ENCODE results near the gene TSNAXIP1.
A peak's percentile ranks its signal among the peaks of the same experiment; 100 is the strongest.

Gene TSNAXIP1

DNA sequence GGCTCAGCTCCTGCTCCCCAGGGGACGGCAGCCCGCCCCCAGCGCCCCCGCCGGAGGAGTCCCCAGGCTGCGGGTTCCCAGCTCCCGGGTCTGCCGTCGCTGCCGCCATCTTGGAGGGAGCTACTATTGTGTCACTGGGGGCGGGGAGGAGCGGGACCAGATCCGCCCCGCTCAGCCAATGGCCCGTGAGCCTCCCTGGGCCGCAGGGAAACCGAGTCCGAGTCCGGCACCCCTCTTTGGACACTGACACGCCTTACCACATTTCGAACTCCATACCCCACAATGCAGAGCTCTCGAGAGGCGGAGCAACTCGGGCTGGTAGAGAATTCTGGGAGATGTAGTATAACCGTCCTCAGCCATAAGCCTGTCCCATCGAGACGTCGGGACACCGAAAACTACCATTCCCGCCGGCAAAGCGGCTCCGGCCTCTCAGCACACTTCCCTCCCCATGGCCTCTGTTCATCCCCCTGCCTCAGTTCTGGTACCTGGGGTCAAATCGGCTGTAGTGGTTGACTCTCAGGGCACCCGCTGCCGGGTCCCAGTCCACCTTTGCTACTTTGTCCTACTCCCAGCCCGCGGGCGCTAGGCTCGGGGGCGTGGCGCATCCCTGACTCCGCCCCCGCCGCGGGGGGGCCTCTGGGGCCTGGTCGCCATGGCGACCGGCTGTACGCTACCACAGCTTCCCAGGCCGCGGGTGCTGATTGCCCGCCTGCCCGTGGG, at the start of gene TSNAXIP1, which contains the start of gene RANBP10:
Gene TSNAXIP1 (plus strand): TSS at position 462 of the 720 bp plus-strand sequence. CDS start 261 bp downstream, outside the sequence.
Gene RANBP10 (minus strand): TSS at position 133 of the 720 bp plus-strand sequence. CDS start 24 bp downstream, at position 109.
- peak; percentile 86 to 94 for DNase-seq (ENCODE audit: low read depth in 2 of 2)

GRCh38 chr16:67758006-67758405, 48.7 kb upstream of the TSNAXIP1 start:
- no peak for DNase-seq (ENCODE audit: low read depth in 2 of 2)

- no peak for DNase-seq (ENCODE audit: low read depth in 2 of 2)
Measured at GRCh38 chr16:67758966-67759365, 47.7 kb upstream of the TSNAXIP1 start.

GRCh38 chr16:67760206-67760955, 46.3 kb upstream of the TSNAXIP1 start:
- DNase-seq (ENCODE audit: low read depth in 2 of 2) = no peak

DNA sequence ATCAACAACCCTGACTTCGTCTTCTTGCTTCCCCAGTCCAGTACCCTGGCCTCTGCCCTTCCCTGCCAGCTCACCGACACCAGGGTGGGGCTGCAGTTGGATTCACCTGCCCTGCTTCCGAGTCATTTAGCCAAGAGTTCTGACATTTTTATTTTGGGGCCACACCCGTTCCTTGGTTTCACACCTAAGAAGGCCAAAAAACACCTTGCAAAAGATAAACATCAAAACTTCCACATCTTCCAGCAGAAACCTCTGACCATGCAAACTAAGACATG, 45.8 kb upstream of the TSNAXIP1 start:
- no peak for DNase-seq (ENCODE audit: low read depth in 2 of 2)

- no peak for DNase-seq (ENCODE audit: low read depth in 2 of 2)
Measured at GRCh38 chr16:67761924-67762323, 44.8 kb upstream of the TSNAXIP1 start.

- DNase-seq (ENCODE audit: low read depth in 2 of 2) = no peak
Measured at GRCh38 chr16:67762385-67762784, 44.3 kb upstream of the TSNAXIP1 start.

DNA sequence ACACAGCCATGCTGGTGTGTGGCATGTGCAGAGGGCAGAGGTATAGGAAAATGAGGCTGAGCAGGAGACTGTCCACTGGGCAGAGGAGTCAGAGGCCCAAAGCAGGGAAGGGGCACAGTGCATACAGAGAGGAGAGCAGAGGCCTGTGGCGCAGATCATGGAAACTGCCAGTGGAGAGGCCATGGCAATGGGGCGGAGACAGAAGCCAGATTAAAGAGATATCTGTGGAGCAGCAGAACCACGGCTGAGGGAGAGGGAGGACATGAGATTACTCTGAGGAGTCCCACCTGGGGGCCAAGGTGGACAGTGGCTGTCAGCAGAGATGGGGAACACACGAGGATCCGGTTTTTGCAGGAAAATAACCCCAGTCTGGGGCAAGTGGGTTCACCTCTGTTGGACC, 43.6 kb upstream of the TSNAXIP1 start:
- no peak for DNase-seq (ENCODE audit: low read depth in 2 of 2)

- DNase-seq (ENCODE audit: low read depth in 2 of 2) = no peak
Measured at GRCh38 chr16:67764158-67764667, 42.5 kb upstream of the TSNAXIP1 start.

DNA sequence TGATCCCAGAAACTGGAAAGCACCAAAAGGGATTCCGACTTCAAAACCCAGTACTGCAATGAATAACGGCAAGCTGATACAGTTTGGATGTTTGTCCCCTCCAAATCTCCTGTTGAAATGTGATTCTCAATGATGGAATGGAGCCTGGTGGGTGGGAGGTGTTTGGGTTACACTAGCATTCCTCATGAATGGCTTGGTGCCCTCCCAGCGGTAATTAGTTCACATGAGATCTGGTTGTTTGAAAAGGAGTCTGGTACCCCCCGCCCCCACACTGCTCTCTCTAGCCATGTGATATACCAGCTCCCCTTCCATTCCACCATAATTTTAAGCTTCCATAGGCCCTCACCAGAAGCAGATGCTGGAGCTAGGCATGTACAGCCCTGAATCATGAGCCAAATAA, 40.4 kb upstream of the TSNAXIP1 start:
- DNase-seq (ENCODE audit: low read depth in 2 of 2) = no peak

DNA sequence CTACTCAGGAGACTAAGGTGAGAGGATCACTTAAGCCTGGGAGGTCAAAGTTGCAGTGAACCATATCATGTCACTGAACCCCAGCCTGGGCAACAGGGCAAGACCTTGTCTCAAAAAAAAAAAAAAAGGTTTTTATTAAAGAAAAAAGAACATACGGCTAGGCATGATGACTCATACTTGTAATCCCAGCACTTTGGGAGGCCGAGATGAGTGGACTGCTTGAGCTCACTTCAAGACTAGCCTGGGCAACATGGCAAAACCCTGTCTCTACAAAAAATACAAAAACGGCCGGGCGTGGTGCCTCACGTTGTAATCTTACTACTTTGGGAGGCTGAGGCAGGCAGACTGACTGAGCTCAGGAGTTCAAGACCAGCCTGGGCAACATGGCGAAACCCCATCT, 38.7 kb upstream of the TSNAXIP1 start:
- DNase-seq (ENCODE audit: low read depth in 2 of 2) = no peak

GRCh38 chr16:67770346-67770991, 36.2 kb upstream of the TSNAXIP1 start:
- DNase-seq (ENCODE audit: low read depth in 2 of 2) = no peak

- DNase-seq (ENCODE audit: low read depth in 2 of 2) = no peak
Measured at GRCh38 chr16:67773099-67773498, 33.6 kb upstream of the TSNAXIP1 start.

DNA sequence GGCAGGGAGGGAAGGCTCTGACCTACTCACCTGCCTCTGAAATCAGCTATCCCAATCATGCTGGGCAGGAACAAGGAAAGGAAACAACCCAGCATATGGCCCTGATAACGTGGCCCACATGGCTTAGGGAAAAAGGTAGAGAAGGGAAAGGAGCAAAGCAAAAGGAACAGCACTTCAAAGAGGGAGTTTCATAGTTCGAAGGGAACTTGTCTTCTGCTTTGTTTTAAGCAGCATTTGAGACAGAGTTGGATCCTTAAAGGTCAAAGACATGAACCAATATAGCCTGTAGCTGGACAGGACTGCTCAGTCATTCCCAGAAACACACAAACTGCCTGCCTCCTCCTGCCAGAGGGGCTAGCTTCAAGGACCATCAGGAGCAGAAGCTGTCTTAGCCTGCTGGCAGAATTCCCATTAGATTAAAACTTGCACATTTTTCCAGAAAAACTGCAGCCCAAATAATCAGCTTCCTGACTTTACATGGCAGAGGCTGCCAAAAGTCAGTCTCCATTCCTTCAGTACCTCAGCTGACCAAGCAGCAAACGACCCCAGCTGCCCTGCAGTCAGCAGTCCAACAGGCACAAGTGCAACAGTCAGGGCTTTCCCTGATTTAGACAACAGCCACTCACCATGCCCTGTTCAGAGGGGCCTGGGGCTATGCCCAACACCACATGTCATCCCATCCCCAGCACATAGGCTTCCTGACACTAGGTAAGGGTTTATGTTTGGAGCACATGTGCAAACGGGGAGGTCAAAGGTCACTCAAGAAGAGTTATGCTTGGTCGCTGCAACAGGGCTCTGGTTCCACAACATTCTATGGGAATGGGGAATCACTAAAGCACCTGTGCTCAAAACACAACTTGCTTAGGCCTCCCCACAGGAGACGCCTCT, 32.9 kb upstream of the TSNAXIP1 start:
- no peak for DNase-seq (ENCODE audit: low read depth in 2 of 2)

GRCh38 chr16:67774457-67774853, 32.2 kb upstream of the TSNAXIP1 start:
- DNase-seq (ENCODE audit: low read depth in 2 of 2) = no peak

- DNase-seq (ENCODE audit: low read depth in 2 of 2) = no peak
Measured at GRCh38 chr16:67775273-67775672, 31.4 kb upstream of the TSNAXIP1 start.

DNA sequence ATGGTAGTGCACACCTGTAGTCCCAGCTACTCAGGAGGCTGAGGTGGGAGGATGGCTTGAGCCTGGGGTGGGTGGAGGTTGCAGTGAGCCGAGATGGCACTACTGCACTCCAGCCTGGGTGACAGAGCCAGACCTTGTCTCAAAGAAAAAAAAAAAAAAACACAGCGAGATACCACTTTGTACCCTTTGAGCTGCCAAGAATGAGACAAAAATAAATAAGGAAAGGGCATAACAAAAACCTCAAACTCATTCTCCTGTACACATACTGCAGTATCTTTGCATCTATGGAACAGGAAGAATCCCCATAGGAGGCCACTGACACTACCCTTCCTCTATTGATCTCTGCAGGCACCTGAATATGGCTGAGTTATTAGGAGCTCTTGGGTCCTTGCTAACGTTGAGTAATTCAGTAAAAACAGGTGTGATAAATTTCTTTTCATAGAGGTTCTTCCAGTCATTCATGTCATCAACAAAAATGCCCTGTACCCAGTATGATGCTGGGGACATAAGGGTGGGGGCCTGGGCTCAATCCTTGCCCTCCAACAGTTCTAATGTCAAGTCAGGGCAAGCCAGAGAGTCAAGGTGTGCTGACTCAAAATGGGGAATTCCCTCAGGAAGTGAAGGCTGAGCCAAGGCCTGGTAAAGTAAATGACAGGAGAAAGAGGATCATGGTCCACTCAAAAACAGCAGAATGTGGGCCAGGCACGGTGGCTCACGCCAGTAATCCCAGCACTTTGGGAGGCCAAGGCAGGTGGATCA, 27.3 kb upstream of the TSNAXIP1 start:
- DNase-seq (ENCODE audit: low read depth in 2 of 2) = no peak

GRCh38 chr16:67780847-67781564, 25.7 kb upstream of the TSNAXIP1 start:
- DNase-seq (ENCODE audit: low read depth in 2 of 2) = no peak

GRCh38 chr16:67781565-67781921, 25.1 kb upstream of the TSNAXIP1 start:
- DNase-seq (ENCODE audit: low read depth in 2 of 2) = no peak
